ENCODE results near the gene KAT6B. TPM values are rescaled to one million over a fixed set of nuclear protein-coding genes. Genes with fewer than 3 reads are reported as not detected.
"Not testable (repeated sequence)": the region's sequence is repeated elsewhere in the genome, so short reads cannot be mapped to it uniquely, and the experiment has no call there.

Gene KAT6B
- 10 to 100 TPM; 27.6 to 29.8 TPM for total RNA-seq
- 10 to 100 TPM; 41.2 to 48.1 (median 44.2) TPM for polyA plus RNA-seq (ENCODE audit: insufficient read length in 6 of 6)
- long read RNA-seq, donor 1, full-length matches to known transcripts: 9 of 24 reads
- long read RNA-seq, donor 1, partial matches to known transcripts: 15 of 24 reads
- long read RNA-seq, donor 1, other reads (novel, unspliced or antisense): 0 of 24 reads
- long read RNA-seq, donor 2, full-length matches to known transcripts: 9 of 28 reads
- long read RNA-seq, donor 2, partial matches to known transcripts: 19 of 28 reads
- long read RNA-seq, donor 2, other reads (novel, unspliced or antisense): 0 of 28 reads
- long read RNA-seq, donor 3, partial matches to known transcripts: 9 of 11 reads
- long read RNA-seq, donor 3, other reads (novel, unspliced or antisense): 0 of 11 reads
- long read RNA-seq, donor 4, partial matches to known transcripts: 2 of 5 reads
- long read RNA-seq, donor 4, other reads (novel, unspliced or antisense): 2 of 5 reads
- long read RNA-seq, donor 5, partial matches to known transcripts: 5 of 9 reads
- long read RNA-seq, donor 5, other reads (novel, unspliced or antisense): 0 of 9 reads
- long read RNA-seq, donor 6, full-length matches to known transcripts: 2 of 22 reads
- long read RNA-seq, donor 6, partial matches to known transcripts: 20 of 22 reads
- long read RNA-seq, donor 6, other reads (novel, unspliced or antisense): 0 of 22 reads
- long read RNA-seq, donor 7, full-length matches to known transcripts: 3 of 3 reads
- long read RNA-seq, donor 7, partial matches to known transcripts: 0 of 3 reads
- long read RNA-seq, donor 7, other reads (novel, unspliced or antisense): 0 of 3 reads
- long read RNA-seq, donor 8, full-length matches to known transcripts: 7 of 14 reads
- long read RNA-seq, donor 8, partial matches to known transcripts: 7 of 14 reads
- long read RNA-seq, donor 8, other reads (novel, unspliced or antisense): 0 of 14 reads
- long read RNA-seq, donor 9: 0 reads
- long read RNA-seq, donor 10: 0 reads
- long read RNA-seq, donor 11, full-length matches to known transcripts: 4 of 25 reads
- long read RNA-seq, donor 11, partial matches to known transcripts: 21 of 25 reads
- long read RNA-seq, donor 11, other reads (novel, unspliced or antisense): 0 of 25 reads
- long read RNA-seq, donor 12, partial matches to known transcripts: 0 of 2 reads
- long read RNA-seq, donor 12, other reads (novel, unspliced or antisense): 0 of 2 reads

GRCh38 chr10:74826142-74827044 lies at the start of gene KAT6B:
Gene KAT6B, plus strand, starts transcription at chr10:74826600. Its CDS starts 16,258 bp downstream, at chr10:74842858.
- no peaks in the 10 kb centered on the region for H3K9me3 ChIP-seq
- peaks cover 9 to 47% of the 10 kb centered on the region in 2 donors for H3K4me1 ChIP-seq
- TF ChIP-seq, protein P1, sequence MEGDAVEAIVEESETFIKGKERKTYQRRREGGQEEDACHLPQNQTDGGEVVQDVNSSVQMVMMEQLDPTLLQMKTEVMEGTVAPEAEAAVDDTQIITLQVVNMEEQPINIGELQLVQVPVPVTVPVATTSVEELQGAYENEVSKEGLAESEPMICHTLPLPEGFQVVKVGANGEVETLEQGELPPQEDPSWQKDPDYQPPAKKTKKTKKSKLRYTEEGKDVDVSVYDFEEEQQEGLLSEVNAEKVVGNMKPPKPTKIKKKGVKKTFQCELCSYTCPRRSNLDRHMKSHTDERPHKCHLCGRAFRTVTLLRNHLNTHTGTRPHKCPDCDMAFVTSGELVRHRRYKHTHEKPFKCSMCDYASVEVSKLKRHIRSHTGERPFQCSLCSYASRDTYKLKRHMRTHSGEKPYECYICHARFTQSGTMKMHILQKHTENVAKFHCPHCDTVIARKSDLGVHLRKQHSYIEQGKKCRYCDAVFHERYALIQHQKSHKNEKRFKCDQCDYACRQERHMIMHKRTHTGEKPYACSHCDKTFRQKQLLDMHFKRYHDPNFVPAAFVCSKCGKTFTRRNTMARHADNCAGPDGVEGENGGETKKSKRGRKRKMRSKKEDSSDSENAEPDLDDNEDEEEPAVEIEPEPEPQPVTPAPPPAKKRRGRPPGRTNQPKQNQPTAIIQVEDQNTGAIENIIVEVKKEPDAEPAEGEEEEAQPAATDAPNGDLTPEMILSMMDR (IDR thresholded peaks at IDR 0.05): peak in 1 of 2 donors; percentile 7
- DNase-seq (peak; percentile 99 to 100 (median 100)), ATAC-seq (peak; percentile 89)
- H3K27ac ChIP-seq: peak within 1 kb of the TSS; percentile 98 to 99
- no peaks in the 10 kb centered on the region for H3K36me3 ChIP-seq
- no peaks in the 10 kb centered on the region for H3K27me3 ChIP-seq
- H3K4me3 ChIP-seq: peak within 1 kb of the TSS; percentile 81 to 89
- intact Hi-C loops (cut with DNase I): no loop called here

DNA sequence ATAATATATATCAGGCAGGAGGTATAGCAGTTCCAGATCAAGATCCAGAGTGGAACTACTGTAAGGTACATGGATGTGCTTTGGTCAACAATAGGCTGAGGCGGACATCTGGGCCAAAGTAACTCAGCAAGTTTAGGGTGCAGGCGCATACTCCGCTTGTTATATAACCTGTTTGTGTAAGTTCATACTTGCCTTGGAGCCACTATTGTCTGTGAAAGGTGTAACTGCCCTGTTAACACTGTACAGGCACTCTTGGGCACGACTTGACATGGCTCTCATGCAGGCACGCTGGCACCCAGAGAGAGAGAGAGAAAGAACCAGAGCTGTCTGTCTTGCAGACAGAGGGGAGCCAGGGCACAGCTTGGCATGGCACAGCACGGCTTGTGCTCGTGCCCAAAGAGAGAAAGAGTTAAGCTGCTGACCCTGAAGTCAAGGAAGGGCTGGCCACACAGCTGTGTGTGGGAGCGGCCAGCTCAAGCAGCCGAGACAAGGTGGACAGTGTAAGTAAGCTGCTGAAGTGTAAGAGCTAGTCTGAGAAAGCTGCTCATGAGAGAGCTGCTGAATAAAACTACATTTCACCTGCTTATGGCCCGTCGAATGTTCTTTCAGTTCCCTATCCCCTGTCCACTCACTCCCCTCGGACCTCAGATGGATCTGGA lies 47.8 kb upstream of the KAT6B start:
- Histone ChIP-seq H3K9me3 (peaks cover 0 to 18% of the 10 kb centered on the region in 2 donors), H3K4me1 (no peaks in the 10 kb centered on the region), H3K4me3 (no peak overlapping the region), H3K27me3 (no peaks in the 10 kb centered on the region), H3K36me3 (no peaks in the 10 kb centered on the region), H3K27ac (no peak overlapping the region)
- TF ChIP-seq, protein P1 (IDR thresholded peaks at IDR 0.05): no peak
- intact Hi-C loops (cut with DNase I): no loop called here
- ATAC-seq (no peak), DNase-seq (no peak)

GRCh38 chr10:74781870-74782269 lies 44.5 kb upstream of the KAT6B start:
- H3K9me3 ChIP-seq; H3K4me1 ChIP-seq; H3K36me3 ChIP-seq; intact Hi-C loops (cut with DNase I); DNase-seq; H3K27me3 ChIP-seq; H3K27ac ChIP-seq; H3K4me3 ChIP-seq; ATAC-seq: not testable (repeated sequence)

DNA sequence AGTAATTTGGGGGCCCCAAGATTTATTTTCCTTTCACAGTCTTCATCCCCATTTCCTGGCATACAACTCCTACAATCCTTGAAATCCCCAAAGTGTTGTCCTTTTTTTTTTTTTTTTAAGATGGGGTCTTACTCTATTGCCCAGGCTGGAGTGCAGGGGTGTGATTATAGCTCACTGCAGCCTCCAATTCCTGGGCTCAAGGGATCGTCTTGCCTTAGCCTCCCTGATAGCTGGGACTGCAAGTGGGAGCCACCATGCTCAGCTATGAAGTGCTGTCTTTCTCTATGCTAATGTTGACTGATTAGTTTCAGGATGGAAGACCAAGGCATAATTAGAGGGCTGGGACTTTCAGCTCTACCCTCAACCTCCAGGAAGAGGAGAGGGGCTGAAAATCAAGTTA lies 41.9 kb upstream of the KAT6B start:
- intact Hi-C loops (cut with DNase I): no loop called here
- Histone ChIP-seq H3K36me3 (no peaks in the 10 kb centered on the region), H3K4me1 (no peaks in the 10 kb centered on the region), H3K27ac (no peak overlapping the region), H3K9me3 (no peaks in the 10 kb centered on the region), H3K4me3 (no peak overlapping the region), H3K27me3 (no peaks in the 10 kb centered on the region)
- TF ChIP-seq, protein P1 (IDR thresholded peaks at IDR 0.05): no peak
- ATAC-seq (no peak), DNase-seq (no peak)

All from left lung (tissue), 14 donors.